GM18511 (cell line): Measurements from ENCODE around the gene CTDSPL.

Source experiments
- ATAC-seq: cut with Tn5 transposase; IDR thresholded peaks from one replicate; pipeline ENCODE4 v1.9.1; 2021; ENCODE audit warnings: mild to moderate bottlenecking, moderate library complexity; ENCODE audit not compliant: unreplicated experiment

CTDSPL gene

GRCh38 chr3:37852771-37853170 lies 8.9 kb upstream of the CTDSPL start:
- ATAC-seq: no peak

- ATAC-seq: no peak
Measured at GRCh38 chr3:37853691-37854413, 7.8 kb upstream of the CTDSPL start.

GRCh38 chr3:37855363-37855970 lies 6.2 kb upstream of the CTDSPL start:
- no peak for ATAC-seq

- no peak for ATAC-seq
Measured at GRCh38 chr3:37856381-37856780, 5.3 kb upstream of the CTDSPL start.

- no peak for ATAC-seq
Measured at GRCh38 chr3:37858742-37859141, 2.9 kb upstream of the CTDSPL start.

GRCh38 chr3:37859354-37859753 lies 2.3 kb upstream of the CTDSPL start:
- ATAC-seq: no peak

- no peak for ATAC-seq
Measured at GRCh38 chr3:37859908-37860199, 1.8 kb upstream of the CTDSPL start.

GRCh38 chr3:37862219-37862902 lies 681 bp downstream of the CTDSPL start:
- no peak for ATAC-seq

- ATAC-seq: no peak
Measured at GRCh38 chr3:37862903-37863815, 1.5 kb downstream of the CTDSPL start.

- ATAC-seq: no peak
Measured at GRCh38 chr3:37863949-37864822, 2.5 kb downstream of the CTDSPL start.

GRCh38 chr3:37864904-37865303 lies 3.2 kb downstream of the CTDSPL start:
- ATAC-seq: no peak

- no peak for ATAC-seq
Measured at GRCh38 chr3:37867144-37867543, 5.5 kb downstream of the CTDSPL start.

GRCh38 chr3:37871858-37872257 lies 10.2 kb downstream of the CTDSPL start:
- no peak for ATAC-seq

- no peak for ATAC-seq
Measured at GRCh38 chr3:37872413-37873160, 10.9 kb downstream of the CTDSPL start.

- no peak for ATAC-seq
Measured at GRCh38 chr3:37876279-37876678, 14.6 kb downstream of the CTDSPL start.

GRCh38 chr3:37882711-37883110 lies 21.0 kb downstream of the CTDSPL start:
- ATAC-seq: no peak

- ATAC-seq: no peak
Measured at GRCh38 chr3:37885814-37886213, 24.1 kb downstream of the CTDSPL start.

GRCh38 chr3:37886395-37886794 lies 24.7 kb downstream of the CTDSPL start:
- no peak for ATAC-seq

GRCh38 chr3:37887062-37887461 lies 25.4 kb downstream of the CTDSPL start:
- ATAC-seq: no peak

- ATAC-seq: no peak
Measured at GRCh38 chr3:37887824-37888223, 26.1 kb downstream of the CTDSPL start.
